ENCODE results near the gene TMEM101. TPM values are rescaled to one million over a fixed set of nuclear protein-coding genes. Genes with fewer than 3 reads are reported as not detected.

TMEM101 gene
- total RNA-seq, 1 donor from 2014 or later, result 67.3 TPM

DNA sequence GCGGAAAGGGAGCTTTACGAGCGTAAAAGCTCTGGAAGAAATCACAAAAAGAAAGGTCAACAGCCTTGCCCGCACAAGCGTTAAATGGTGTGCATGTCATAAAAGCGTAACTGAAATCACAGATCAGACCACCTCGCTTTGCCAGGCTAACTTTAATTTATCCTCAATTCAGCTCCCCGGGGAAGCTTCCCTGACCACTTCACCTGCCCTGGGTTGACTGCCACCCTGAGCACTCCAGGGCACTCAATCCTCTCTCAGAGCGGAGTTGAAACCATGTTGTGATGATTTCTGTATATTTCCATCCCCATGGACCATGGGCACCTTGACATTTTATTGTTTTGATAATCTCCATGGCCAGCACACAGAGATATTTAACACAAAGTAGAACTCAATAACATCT lies 26.5 kb downstream of the TMEM101 start:
- no peak overlapping the region for H3K27ac ChIP-seq (ENCODE audit: low read depth, low read length)
- no peaks in the 10 kb centered on the region for H3K9me3 ChIP-seq (ENCODE audit: control insufficient read depth in 3 of 3, low read length in 3 of 3)
- peaks cover 12 to 22% (median 15%) of the 10 kb centered on the region in 3 donors for H3K27me3 ChIP-seq (ENCODE audit: control insufficient read depth in 3 of 3, insufficient read depth in 3 of 3, low read length in 3 of 3)
- peaks cover 6 to 26% (median 25%) of the 10 kb centered on the region in 3 donors for H3K4me1 ChIP-seq (ENCODE audit: control insufficient read depth in 3 of 3, insufficient read depth in 3 of 3, low read length in 3 of 3)
- no peak overlapping the region for H3K4me3 ChIP-seq (ENCODE audit: low read length in 3 of 3)
- H3K9ac ChIP-seq (ENCODE audit: low read depth in 1 of 3, low read length in 3 of 3), result no peak overlapping the region
- H3K36me3 ChIP-seq (ENCODE audit: control insufficient read depth in 3 of 3, insufficient read depth in 3 of 3, low read length in 3 of 3), result no peaks in the 10 kb centered on the region

- no peak overlapping the region for H3K4me3 ChIP-seq (ENCODE audit: low read length in 3 of 3)
- no peak overlapping the region for H3K9ac ChIP-seq (ENCODE audit: low read depth in 1 of 3, low read length in 3 of 3)
- H3K36me3 ChIP-seq (ENCODE audit: control insufficient read depth in 3 of 3, insufficient read depth in 3 of 3, low read length in 3 of 3), result no peaks in the 10 kb centered on the region
- H3K9me3 ChIP-seq (ENCODE audit: control insufficient read depth in 3 of 3, low read length in 3 of 3), result no peaks in the 10 kb centered on the region
- H3K4me1 ChIP-seq (ENCODE audit: control insufficient read depth in 3 of 3, insufficient read depth in 3 of 3, low read length in 3 of 3), result peaks cover 6 to 26% (median 25%) of the 10 kb centered on the region in 3 donors
- peaks cover 18 to 30% (median 24%) of the 10 kb centered on the region in 3 donors for H3K27me3 ChIP-seq (ENCODE audit: control insufficient read depth in 3 of 3, insufficient read depth in 3 of 3, low read length in 3 of 3)
- H3K27ac ChIP-seq (ENCODE audit: low read depth, low read length), result no peak overlapping the region
Measured at GRCh38 chr17:43987131-43988021, 27.4 kb downstream of the TMEM101 start.

DNA sequence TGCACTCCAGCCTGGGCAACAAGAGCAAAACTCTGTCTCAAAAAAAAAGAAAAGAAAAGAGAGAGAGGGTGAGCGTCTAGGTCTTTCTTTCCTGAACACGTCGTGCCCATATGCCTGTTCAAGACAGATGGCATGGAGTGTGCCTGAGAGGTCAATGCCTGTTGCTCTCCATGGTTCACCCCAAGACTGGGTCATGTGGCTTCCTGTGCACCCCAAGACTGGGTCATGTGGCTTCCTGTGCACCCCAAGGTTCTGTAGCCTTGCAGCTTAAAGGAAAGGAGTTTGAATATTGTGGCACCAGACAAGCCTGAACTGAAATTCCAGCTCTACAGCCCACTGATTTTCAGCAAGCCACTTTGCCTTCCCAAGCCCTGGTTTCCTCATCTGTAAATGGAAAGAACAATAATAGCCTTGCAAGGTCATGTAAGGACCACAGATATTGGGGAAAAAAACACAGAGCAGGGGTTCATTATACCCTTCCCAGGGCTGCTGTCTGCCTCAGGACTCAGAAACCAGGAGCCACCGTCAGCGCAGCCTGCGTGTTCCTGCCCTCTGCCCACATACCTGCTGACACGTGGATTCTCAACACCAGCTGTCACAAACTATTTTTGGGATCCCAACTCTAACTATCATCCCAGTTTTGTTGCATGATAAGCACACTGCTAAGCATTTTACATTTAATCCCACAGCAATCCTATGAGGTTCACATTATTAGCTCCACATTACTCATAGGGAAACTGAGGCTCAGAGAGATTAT lies 28.4 kb downstream of the TMEM101 start:
- Histone ChIP-seq H3K9ac (ENCODE audit: low read depth in 1 of 3, low read length in 3 of 3) (peak overlapping the region in 1 of 3 donors; percentile 33), H3K27me3 (ENCODE audit: control insufficient read depth in 3 of 3, insufficient read depth in 3 of 3, low read length in 3 of 3) (peaks cover 21 to 36% (median 29%) of the 10 kb centered on the region in 3 donors), H3K36me3 (ENCODE audit: control insufficient read depth in 3 of 3, insufficient read depth in 3 of 3, low read length in 3 of 3) (no peaks in the 10 kb centered on the region), H3K27ac (ENCODE audit: low read depth, low read length) (no peak overlapping the region), H3K4me3 (ENCODE audit: low read length in 3 of 3) (peak overlapping the region in 1 of 3 donors; percentile 45), H3K4me1 (ENCODE audit: control insufficient read depth in 3 of 3, insufficient read depth in 3 of 3, low read length in 3 of 3) (peaks cover 6 to 26% (median 25%) of the 10 kb centered on the region in 3 donors), H3K9me3 (ENCODE audit: control insufficient read depth in 3 of 3, low read length in 3 of 3) (no peaks in the 10 kb centered on the region)

DNA sequence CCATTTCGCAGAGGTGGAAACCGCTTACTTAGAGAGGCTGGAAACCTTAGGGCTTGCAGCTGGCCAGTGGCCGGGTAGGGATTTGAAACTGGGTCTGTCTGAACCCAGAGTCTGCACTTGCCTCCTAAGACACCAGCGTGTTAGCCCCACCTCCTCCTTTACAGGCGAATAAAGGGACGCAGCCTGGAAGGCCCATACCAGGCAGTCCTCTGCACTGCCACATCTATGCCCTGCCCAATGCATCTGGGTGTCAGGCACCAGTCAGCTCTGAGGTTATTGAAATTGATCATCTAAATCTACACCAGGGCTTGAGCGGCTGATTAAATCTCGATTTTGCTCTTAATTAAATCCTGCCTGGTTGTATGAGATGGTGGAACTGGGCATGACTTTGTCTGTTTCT lies 30.2 kb downstream of the TMEM101 start:
- H3K4me3 ChIP-seq (ENCODE audit: low read length in 3 of 3), result peak overlapping the region in 1 of 3 donors; percentile 10
- H3K36me3 ChIP-seq (ENCODE audit: control insufficient read depth in 3 of 3, insufficient read depth in 3 of 3, low read length in 3 of 3), result no peaks in the 10 kb centered on the region
- H3K27ac ChIP-seq (ENCODE audit: low read depth, low read length), result no peak overlapping the region
- H3K4me1 ChIP-seq (ENCODE audit: control insufficient read depth in 3 of 3, insufficient read depth in 3 of 3, low read length in 3 of 3), result peaks cover 6 to 26% (median 25%) of the 10 kb centered on the region in 3 donors
- no peaks in the 10 kb centered on the region for H3K9me3 ChIP-seq (ENCODE audit: control insufficient read depth in 3 of 3, low read length in 3 of 3)
- peaks cover 21 to 39% (median 29%) of the 10 kb centered on the region in 3 donors for H3K27me3 ChIP-seq (ENCODE audit: control insufficient read depth in 3 of 3, insufficient read depth in 3 of 3, low read length in 3 of 3)
- H3K9ac ChIP-seq (ENCODE audit: low read depth in 1 of 3, low read length in 3 of 3), result peak overlapping the region in 1 of 3 donors; percentile 70

DNA sequence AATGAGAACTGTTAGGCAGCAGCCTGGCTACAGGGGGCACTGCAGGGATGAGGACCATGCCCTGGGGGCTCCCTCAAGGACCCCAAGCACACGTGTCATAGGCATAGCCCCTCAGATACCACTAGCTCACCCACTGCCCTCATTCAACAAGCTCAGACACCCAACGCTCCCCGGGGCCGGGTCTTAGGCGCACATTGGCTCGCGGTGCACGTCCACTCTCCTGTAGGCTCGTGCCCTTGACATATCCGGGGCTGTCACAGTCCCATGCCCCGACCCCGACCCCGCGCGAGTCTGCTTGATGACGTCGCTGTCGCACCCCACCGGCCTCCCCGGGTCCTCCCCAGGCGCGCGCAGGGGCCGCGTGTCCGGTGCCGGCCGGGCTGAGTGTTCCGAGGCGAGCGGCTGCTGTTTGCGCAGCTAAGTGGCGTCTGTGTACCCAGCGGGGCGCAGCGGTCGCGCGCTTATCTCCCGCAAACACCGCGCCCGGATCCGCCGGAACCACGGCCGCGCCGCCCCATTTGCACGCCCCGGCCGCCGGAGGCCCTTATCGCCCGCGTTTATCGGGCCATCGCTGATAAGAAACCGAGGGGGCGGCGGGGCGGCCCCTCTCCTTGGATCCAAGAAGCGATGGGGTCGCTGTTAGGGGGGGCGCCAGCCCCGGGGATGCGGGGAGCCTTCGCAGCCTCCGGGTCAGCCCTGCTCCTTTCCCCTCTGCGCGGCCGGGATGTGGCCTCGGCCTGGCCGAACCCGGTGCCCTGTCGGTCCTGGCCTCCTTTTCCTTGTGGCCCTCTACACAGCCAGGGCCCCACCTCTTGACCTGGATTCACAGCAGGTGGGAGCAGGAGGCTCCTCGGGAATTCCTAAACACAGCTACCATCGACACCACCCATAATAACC lies 31.0 kb downstream of the TMEM101 start:
- Histone ChIP-seq H3K4me1 (ENCODE audit: control insufficient read depth in 3 of 3, insufficient read depth in 3 of 3, low read length in 3 of 3) (peaks cover 6 to 26% (median 25%) of the 10 kb centered on the region in 3 donors), H3K4me3 (ENCODE audit: low read length in 3 of 3) (peak overlapping the region; percentile 57 to 66 (median 62)), H3K36me3 (ENCODE audit: control insufficient read depth in 3 of 3, insufficient read depth in 3 of 3, low read length in 3 of 3) (no peaks in the 10 kb centered on the region), H3K27me3 (ENCODE audit: control insufficient read depth in 3 of 3, insufficient read depth in 3 of 3, low read length in 3 of 3) (peaks cover 24 to 39% (median 30%) of the 10 kb centered on the region in 3 donors), H3K9ac (ENCODE audit: low read depth in 1 of 3, low read length in 3 of 3) (peak overlapping the region; percentile 20 to 70 (median 53)), H3K27ac (ENCODE audit: low read depth, low read length) (no peak overlapping the region), H3K9me3 (ENCODE audit: control insufficient read depth in 3 of 3, low read length in 3 of 3) (no peaks in the 10 kb centered on the region)

DNA sequence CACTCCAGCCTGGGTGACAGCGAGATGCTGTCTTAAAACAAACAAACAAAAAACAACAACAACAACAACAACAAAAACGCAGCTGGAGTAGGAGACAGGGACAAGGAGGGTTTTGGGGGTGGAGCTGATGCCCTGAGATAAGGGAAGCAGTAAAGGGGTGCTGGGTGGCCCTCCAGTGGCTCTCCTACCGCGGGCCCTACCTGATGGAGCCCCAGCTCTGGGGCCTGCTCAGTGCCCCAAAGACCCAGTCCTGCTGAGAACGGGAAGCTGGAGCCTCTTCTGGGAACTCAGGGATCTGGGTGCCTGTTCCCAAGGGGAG lies 31.6 kb downstream of the TMEM101 start:
- Histone ChIP-seq H3K9ac (ENCODE audit: low read depth in 1 of 3, low read length in 3 of 3) (peak overlapping the region in 1 of 3 donors; percentile 70), H3K27me3 (ENCODE audit: control insufficient read depth in 3 of 3, insufficient read depth in 3 of 3, low read length in 3 of 3) (peaks cover 27 to 39% (median 34%) of the 10 kb centered on the region in 3 donors), H3K4me1 (ENCODE audit: control insufficient read depth in 3 of 3, insufficient read depth in 3 of 3, low read length in 3 of 3) (peaks cover 6 to 26% (median 25%) of the 10 kb centered on the region in 3 donors), H3K36me3 (ENCODE audit: control insufficient read depth in 3 of 3, insufficient read depth in 3 of 3, low read length in 3 of 3) (no peaks in the 10 kb centered on the region), H3K4me3 (ENCODE audit: low read length in 3 of 3) (peak overlapping the region; percentile 57 to 66 (median 62)), H3K9me3 (ENCODE audit: control insufficient read depth in 3 of 3, low read length in 3 of 3) (no peaks in the 10 kb centered on the region), H3K27ac (ENCODE audit: low read depth, low read length) (no peak overlapping the region)

DNA sequence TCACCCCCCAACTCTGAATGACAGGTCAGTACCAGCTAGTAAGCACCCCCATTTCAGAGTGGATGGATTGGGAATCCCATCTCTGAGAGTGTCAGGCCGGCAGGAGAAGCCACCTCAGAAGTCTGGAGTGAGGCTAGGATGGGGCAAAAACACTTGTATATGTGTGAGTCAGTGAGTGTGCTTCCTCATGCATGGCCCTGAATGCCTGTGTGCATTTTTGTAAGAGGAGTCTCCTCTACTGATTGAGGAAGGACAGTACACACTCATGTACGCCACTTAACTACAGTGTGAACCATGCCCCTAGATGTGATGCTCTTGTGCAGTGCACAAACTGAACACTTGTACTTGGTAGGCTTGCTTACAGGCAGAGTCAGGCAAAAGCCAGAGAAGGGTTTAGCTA lies 32.6 kb downstream of the TMEM101 start:
- no peaks in the 10 kb centered on the region for H3K36me3 ChIP-seq (ENCODE audit: control insufficient read depth in 3 of 3, insufficient read depth in 3 of 3, low read length in 3 of 3)
- H3K4me1 ChIP-seq (ENCODE audit: control insufficient read depth in 3 of 3, insufficient read depth in 3 of 3, low read length in 3 of 3), result peaks cover 6 to 19% (median 18%) of the 10 kb centered on the region in 3 donors
- H3K27me3 ChIP-seq (ENCODE audit: control insufficient read depth in 3 of 3, insufficient read depth in 3 of 3, low read length in 3 of 3), result peaks cover 20 to 34% (median 27%) of the 10 kb centered on the region in 3 donors
- H3K9me3 ChIP-seq (ENCODE audit: control insufficient read depth in 3 of 3, low read length in 3 of 3), result no peaks in the 10 kb centered on the region
- no peak overlapping the region for H3K27ac ChIP-seq (ENCODE audit: low read depth, low read length)
- H3K9ac ChIP-seq (ENCODE audit: low read depth in 1 of 3, low read length in 3 of 3), result no peak overlapping the region
- no peak overlapping the region for H3K4me3 ChIP-seq (ENCODE audit: low read length in 3 of 3)

DNA sequence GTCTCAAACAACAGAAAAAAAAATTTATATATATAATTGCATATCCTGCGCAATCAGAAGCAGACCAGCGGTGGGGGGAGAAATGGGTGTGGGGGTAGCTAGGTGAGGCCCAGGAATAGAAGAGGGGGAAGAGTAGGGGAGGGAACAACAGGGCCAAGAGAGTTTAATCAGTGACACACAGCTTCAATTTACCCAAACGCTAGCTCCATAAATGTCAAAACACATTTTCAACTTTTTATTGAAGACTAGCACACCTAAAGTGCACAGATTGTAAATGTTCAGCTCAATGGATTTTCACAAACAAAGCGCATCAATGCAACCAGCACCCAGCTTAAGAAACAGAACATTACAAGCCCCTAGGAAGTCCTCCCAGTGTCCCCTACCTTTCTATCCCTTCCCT lies 35.1 kb downstream of the TMEM101 start:
- Histone ChIP-seq H3K36me3 (ENCODE audit: control insufficient read depth in 3 of 3, insufficient read depth in 3 of 3, low read length in 3 of 3) (no peaks in the 10 kb centered on the region), H3K4me1 (ENCODE audit: control insufficient read depth in 3 of 3, insufficient read depth in 3 of 3, low read length in 3 of 3) (peaks cover 0 to 8% (median 7%) of the 10 kb centered on the region in 3 donors), H3K27me3 (ENCODE audit: control insufficient read depth in 3 of 3, insufficient read depth in 3 of 3, low read length in 3 of 3) (peaks cover 23 to 27% (median 27%) of the 10 kb centered on the region in 3 donors), H3K9me3 (ENCODE audit: control insufficient read depth in 3 of 3, low read length in 3 of 3) (no peaks in the 10 kb centered on the region), H3K27ac (ENCODE audit: low read depth, low read length) (no peak overlapping the region), H3K4me3 (ENCODE audit: low read length in 3 of 3) (no peak overlapping the region), H3K9ac (ENCODE audit: low read depth in 1 of 3, low read length in 3 of 3) (no peak overlapping the region)

DNA sequence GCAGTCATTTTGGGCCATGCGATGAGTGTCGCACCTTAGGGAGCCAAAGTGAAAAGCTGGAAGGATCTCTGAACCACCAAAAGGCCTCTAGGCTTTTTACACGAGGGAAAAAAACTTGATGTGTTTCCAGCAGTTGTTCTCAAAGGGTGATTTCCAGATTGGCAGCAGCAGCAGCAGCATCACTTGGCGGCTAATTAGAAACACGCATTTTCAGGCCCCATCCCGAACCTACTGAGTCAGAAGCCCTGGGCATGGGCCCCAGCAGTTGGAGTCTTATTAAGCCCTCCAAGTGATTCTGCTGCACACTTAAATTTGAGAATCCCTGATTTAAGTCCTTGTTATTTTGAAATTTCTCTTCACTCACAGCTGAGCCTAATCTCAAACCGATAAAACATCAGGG lies 35.8 kb downstream of the TMEM101 start:
- Histone ChIP-seq H3K36me3 (ENCODE audit: control insufficient read depth in 3 of 3, insufficient read depth in 3 of 3, low read length in 3 of 3) (no peaks in the 10 kb centered on the region), H3K27ac (ENCODE audit: low read depth, low read length) (no peak overlapping the region), H3K9ac (ENCODE audit: low read depth in 1 of 3, low read length in 3 of 3) (no peak overlapping the region), H3K27me3 (ENCODE audit: control insufficient read depth in 3 of 3, insufficient read depth in 3 of 3, low read length in 3 of 3) (peaks cover 26 to 29% (median 27%) of the 10 kb centered on the region in 3 donors), H3K4me3 (ENCODE audit: low read length in 3 of 3) (no peak overlapping the region), H3K9me3 (ENCODE audit: control insufficient read depth in 3 of 3, low read length in 3 of 3) (no peaks in the 10 kb centered on the region), H3K4me1 (ENCODE audit: control insufficient read depth in 3 of 3, insufficient read depth in 3 of 3, low read length in 3 of 3) (peaks cover 0 to 6% (median 3%) of the 10 kb centered on the region in 3 donors)

All from skeletal muscle tissue (tissue), 4 donors.